ENCODE results near the gene GRK5.

GRCh38 chr10:119461380-119461779 is 254.0 kb downstream of the GRK5 start:
- no peak for TF ChIP-seq REST (IDR thresholded peaks at IDR 0.05; ENCODE audit: insufficient read depth in 1 of 2, low read depth in 2 of 2, low read length in 1 of 2)
- no peak for TF ChIP-seq POLR2AphosphoS5 (IDR thresholded peaks at IDR 0.05; ENCODE audit: low read depth, low read length)
- TF ChIP-seq, protein P1, sequence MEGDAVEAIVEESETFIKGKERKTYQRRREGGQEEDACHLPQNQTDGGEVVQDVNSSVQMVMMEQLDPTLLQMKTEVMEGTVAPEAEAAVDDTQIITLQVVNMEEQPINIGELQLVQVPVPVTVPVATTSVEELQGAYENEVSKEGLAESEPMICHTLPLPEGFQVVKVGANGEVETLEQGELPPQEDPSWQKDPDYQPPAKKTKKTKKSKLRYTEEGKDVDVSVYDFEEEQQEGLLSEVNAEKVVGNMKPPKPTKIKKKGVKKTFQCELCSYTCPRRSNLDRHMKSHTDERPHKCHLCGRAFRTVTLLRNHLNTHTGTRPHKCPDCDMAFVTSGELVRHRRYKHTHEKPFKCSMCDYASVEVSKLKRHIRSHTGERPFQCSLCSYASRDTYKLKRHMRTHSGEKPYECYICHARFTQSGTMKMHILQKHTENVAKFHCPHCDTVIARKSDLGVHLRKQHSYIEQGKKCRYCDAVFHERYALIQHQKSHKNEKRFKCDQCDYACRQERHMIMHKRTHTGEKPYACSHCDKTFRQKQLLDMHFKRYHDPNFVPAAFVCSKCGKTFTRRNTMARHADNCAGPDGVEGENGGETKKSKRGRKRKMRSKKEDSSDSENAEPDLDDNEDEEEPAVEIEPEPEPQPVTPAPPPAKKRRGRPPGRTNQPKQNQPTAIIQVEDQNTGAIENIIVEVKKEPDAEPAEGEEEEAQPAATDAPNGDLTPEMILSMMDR (IDR thresholded peaks at IDR 0.05): no peak
- TF ChIP-seq SIN3A (IDR thresholded peaks at IDR 0.05; ENCODE audit: borderline replicate concordance, insufficient read depth, low read depth, low read length): no peak
- no peak for TF ChIP-seq TCF7L2 (IDR thresholded peaks at IDR 0.05; ENCODE audit: low read depth, low read length)

Data from Panc1 (cell line).